Embryonic facial prominence (tissue), 1 donor: ENCODE measurements around the gene SUN3.

Source experiments
- DNase-seq: peaks from one replicate; pipeline ENCODE4 v3.0.0-alpha.2; 2016; ENCODE audit errors: extremely low spot score

The SUN3 gene, protein sequence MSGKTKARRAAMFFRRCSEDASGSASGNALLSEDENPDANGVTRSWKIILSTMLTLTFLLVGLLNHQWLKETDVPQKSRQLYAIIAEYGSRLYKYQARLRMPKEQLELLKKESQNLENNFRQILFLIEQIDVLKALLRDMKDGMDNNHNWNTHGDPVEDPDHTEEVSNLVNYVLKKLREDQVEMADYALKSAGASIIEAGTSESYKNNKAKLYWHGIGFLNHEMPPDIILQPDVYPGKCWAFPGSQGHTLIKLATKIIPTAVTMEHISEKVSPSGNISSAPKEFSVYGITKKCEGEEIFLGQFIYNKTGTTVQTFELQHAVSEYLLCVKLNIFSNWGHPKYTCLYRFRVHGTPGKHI

DNA sequence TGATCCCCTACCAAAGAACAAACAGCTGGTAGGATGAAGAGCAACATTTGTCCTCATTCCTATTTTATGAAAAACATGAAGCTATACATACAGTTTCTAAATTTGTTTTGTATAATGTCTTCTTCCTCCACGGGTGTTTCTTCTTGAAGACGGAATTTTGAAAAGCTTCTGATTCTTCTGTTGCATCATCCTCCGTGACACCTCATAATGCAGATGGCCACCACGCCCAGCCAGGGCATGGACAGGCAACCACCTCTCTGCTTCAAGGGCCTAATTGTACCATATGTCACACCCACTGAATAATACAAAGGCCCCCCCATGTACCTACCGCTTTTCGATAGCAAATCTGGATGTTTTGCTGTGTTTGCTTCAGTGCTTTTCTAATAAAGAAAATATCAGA, at the start of gene SUN3:
SUN3 (minus strand) TSS at position 170 of the 400 bp plus-strand sequence; CDS start at position 1, 169 bp downstream.
- no peak for DNase-seq

- DNase-seq, result no peak
These were observed 49.6 kb upstream of the SUN3 start for GRCh38 chr7:48078470-48078869.

- no peak for DNase-seq
These were observed 48.5 kb upstream of the SUN3 start for GRCh38 chr7:48077423-48077822.

DNA sequence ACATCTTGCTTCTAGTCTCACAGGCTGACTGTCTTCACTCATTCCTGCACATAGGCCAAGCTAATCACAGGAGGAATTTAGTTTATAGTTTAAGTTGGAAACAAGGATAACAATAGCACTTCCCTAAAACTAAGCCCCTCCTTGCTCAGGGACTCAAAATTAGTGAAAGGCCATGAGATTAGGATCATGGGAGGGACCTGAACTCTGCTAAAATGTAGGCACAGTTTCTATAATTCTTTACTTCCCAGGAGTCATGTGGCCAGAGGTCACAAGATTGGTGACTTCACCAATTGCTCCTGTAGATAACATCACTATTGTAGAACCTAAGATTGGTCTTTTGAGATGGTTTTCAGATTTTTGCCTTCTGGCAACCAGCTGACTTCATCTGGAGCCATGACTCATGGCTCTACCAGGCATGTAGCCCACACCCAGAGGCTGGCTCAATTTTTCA, 45.3 kb upstream of the SUN3 start:
- DNase-seq, result no peak

DNA sequence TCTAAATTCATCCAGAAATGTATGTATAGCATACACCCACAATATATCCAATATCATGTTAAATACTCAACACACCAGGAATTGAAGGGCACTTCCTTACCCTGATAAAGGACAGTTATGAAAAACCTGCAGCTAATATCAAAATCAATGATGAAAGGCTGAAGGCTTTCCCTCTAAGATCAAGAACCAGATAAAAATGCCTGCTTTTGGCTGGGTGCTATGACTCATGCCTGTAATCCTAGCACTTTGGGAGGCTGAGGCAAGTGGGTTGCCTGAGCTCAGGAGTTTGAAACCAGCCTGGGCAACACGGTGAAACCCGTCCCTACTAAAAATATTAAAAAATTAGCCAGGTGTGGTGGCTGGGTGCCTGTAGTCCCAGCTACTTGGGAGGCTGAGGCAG, 38.6 kb upstream of the SUN3 start:
- DNase-seq, result no peak

DNA sequence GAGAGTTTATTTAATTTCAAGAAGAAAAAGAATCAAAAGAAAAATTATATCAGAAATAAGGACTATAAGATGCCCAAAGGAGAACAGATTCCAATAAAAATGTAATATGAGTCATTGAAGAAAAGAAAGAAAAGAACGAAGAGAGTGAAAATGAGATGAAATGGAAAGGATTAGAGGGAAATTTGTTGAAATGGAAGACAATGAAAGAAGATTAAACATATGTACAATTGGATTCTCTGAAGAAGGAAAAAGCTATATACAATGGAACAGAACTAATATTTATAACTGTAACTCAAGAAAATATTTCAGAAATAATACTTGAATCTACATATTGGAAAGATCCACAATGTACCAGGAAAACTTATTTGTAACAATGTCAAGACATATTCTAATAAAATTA, 35.1 kb upstream of the SUN3 start:
- DNase-seq, result no peak

- no peak for DNase-seq
These were observed 30.8 kb upstream of the SUN3 start for GRCh38 chr7:48059706-48060105.

DNA sequence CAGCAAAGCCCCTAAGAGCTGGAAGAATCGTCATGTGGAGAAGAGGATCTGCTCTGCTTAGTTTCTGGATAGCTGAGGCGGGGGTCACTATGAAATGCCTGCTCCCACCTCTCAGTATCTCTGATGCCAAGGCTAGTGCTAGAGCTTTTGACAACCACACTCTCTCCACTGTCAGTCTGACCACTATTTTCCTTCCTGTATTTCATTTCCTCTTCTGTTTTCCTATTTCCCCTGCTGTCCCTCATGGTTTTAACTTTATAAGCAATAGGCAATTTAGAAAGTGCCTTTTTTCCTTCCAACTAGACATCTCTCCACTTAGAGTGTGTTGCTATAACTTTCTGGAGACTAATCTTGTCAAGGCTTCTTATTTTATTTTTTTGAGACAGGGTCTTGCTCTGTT, 30.1 kb upstream of the SUN3 start:
- DNase-seq, result no peak

- no peak for DNase-seq
These were observed 24.8 kb upstream of the SUN3 start for GRCh38 chr7:48053736-48054135.

GRCh38 chr7:48052748-48053147, 23.8 kb upstream of the SUN3 start:
- no peak for DNase-seq

DNA sequence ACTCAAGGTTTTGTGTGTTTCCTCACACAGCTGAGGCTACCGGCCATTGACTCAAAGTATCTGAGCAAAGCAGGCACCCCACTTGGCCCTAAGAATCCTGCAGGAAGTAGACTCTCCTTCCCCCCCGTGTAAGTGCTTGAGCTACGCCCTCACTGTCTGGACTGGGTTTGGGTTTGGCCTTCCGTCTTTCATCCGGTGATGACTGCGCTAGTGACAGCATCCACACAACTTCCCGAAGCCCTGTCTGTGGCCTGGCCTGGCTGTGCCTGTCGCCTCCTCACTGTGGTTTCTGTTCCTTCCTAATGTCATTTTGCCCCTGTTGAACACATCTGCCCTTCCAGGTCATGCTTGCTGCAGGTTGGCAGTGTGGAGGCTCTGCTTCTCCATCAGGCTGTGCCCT, 20.9 kb upstream of the SUN3 start:
- DNase-seq, result no peak

DNA sequence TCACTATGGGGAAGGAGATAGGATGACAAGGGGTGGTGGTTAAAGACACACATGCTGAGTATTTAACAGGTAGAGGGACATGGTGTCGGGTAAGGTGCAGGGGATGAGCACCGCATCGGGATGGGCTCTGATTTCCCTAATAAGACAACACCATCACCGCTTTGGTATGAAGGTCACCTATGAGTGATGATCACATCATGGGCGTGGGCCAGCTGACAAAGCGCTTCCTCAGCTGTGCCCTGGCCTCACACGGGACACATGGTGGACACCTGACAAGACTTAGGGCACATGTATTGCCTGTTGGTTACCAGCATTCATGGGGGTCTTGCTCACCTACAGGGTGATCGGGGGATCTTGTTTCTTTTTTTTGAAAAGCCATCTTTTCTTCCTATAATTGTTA, 19.2 kb upstream of the SUN3 start:
- no peak for DNase-seq

GRCh38 chr7:48046458-48046857, 17.6 kb upstream of the SUN3 start:
- no peak for DNase-seq

GRCh38 chr7:48045195-48045765, 16.4 kb upstream of the SUN3 start:
- DNase-seq, result no peak

- no peak for DNase-seq
These were observed 13.7 kb upstream of the SUN3 start for GRCh38 chr7:48042636-48043035.

- no peak for DNase-seq
These were observed 13.3 kb upstream of the SUN3 start for GRCh38 chr7:48042216-48042615.

GRCh38 chr7:48041653-48041970, 12.7 kb upstream of the SUN3 start:
- no peak for DNase-seq

- DNase-seq, result no peak
These were observed 12.2 kb upstream of the SUN3 start for GRCh38 chr7:48040944-48041652.

DNA sequence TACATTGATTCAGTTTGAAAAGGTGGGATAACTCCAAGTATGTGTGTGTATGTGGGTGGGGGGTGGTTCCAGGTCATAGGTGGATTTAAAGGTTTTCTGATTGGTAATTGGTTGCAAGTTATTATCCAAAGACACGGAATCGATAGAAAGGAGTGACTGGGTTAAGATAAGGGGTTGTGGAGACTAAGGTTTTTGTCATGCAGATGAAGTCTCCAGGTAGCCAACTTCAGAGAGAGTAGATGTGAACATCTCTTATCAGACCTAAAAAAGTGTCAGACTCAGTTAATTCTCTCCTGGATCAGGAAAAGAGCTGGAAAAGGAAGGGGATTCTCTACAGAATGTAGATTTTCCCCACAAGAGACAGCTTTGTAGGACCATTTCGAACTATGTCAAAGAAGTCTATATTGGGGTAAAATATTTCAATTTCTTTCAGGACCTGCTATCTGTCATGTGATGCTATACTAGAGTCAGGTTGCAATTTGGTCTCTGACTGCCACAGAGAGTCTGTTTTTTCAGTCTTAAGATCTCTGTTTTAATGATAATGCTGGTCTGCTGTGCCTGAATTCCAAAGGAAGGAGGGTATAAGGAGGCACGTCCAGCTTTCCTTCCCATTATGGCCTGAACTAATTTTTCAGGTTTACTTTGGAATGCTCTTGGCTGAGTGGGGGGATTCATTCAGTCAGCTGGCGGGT, 10.1 kb upstream of the SUN3 start:
- no peak for DNase-seq

- no peak for DNase-seq
These were observed 7.1 kb upstream of the SUN3 start for GRCh38 chr7:48035967-48036478.

- peak; percentile 79 for DNase-seq
These were observed 6.5 kb upstream of the SUN3 start, which contains the start of gene C7orf57 for GRCh38 chr7:48035301-48035966. C7orf57 (plus strand) TSS chr7:48035543; CDS start chr7:48036309, 766 bp downstream.

GRCh38 chr7:48033922-48034321, 5.0 kb upstream of the SUN3 start:
- no peak for DNase-seq
